ENCODE results near the gene AFAP1L2.

AFAP1L2 gene

GRCh38 chr10:114271779-114272167, 132.5 kb downstream of the AFAP1L2 start:
- TF ChIP-seq CTCF (IDR thresholded peaks at IDR 0.05; ENCODE audit: low read depth, low read length) = no peak
- H3K4me3 ChIP-seq (replicated peaks in 1 of 2; ENCODE audit: low read depth in 2 of 2, low read length in 2 of 2) = no peak overlapping the region
- peak; percentile 89 to 95 for DNase-seq (ENCODE audit: low read depth in 2 of 2)

- DNase-seq (ENCODE audit: low read depth in 2 of 2) = peak in 1 of 2 donors; percentile 30
- H3K4me3 ChIP-seq (replicated peaks in 1 of 2; ENCODE audit: low read depth in 2 of 2, low read length in 2 of 2) = no peak overlapping the region
- TF ChIP-seq CTCF (IDR thresholded peaks at IDR 0.05; ENCODE audit: low read depth, low read length) = no peak
These were observed 133.1 kb downstream of the AFAP1L2 start for GRCh38 chr10:114271075-114271778.

GRCh38 chr10:114266521-114266920, 137.8 kb downstream of the AFAP1L2 start:
- H3K4me3 ChIP-seq (replicated peaks in 1 of 2; ENCODE audit: low read depth in 2 of 2, low read length in 2 of 2) = no peak overlapping the region
- no peak for TF ChIP-seq CTCF (IDR thresholded peaks at IDR 0.05; ENCODE audit: low read depth, low read length)
- DNase-seq (ENCODE audit: low read depth in 2 of 2) = peak; percentile 39 to 68

GRCh38 chr10:114265392-114266053, 138.8 kb downstream of the AFAP1L2 start:
- no peak for TF ChIP-seq CTCF (IDR thresholded peaks at IDR 0.05; ENCODE audit: low read depth, low read length)
- DNase-seq (ENCODE audit: low read depth in 2 of 2) = peak in 1 of 2 donors; percentile 25

GRCh38 chr10:114262496-114262895, 141.8 kb downstream of the AFAP1L2 start:
- no peak for DNase-seq (ENCODE audit: low read depth in 2 of 2)
- no peak for TF ChIP-seq CTCF (IDR thresholded peaks at IDR 0.05; ENCODE audit: low read depth, low read length)
- no peak overlapping the region for H3K4me3 ChIP-seq (replicated peaks in 1 of 2; ENCODE audit: low read depth in 2 of 2, low read length in 2 of 2)

More at GRCh38 chr10:114265392-114266053, 138.8 kb downstream of the AFAP1L2 start:
- no peak overlapping the region for H3K4me3 ChIP-seq (replicated peaks in 1 of 2; ENCODE audit: low read depth in 2 of 2, low read length in 2 of 2)

- peak; percentile 51 to 72 for DNase-seq (ENCODE audit: low read depth in 2 of 2)
- no peak for TF ChIP-seq CTCF (IDR thresholded peaks at IDR 0.05; ENCODE audit: low read depth, low read length)
These were observed 143.2 kb downstream of the AFAP1L2 start for GRCh38 chr10:114261076-114261475.

More at GRCh38 chr10:114261076-114261475, 143.2 kb downstream of the AFAP1L2 start:
- H3K4me3 ChIP-seq (replicated peaks in 1 of 2; ENCODE audit: low read depth in 2 of 2, low read length in 2 of 2) = no peak overlapping the region
